ENCODE data around the gene LGMN. TPM values are rescaled to one million over a fixed set of nuclear protein-coding genes. Genes with fewer than 3 reads are reported as not detected.

LGMN gene
- total and polyA plus RNA-seq, 2 experiments from 2014 or later: 60.0 to 83.5 TPM

DNA sequence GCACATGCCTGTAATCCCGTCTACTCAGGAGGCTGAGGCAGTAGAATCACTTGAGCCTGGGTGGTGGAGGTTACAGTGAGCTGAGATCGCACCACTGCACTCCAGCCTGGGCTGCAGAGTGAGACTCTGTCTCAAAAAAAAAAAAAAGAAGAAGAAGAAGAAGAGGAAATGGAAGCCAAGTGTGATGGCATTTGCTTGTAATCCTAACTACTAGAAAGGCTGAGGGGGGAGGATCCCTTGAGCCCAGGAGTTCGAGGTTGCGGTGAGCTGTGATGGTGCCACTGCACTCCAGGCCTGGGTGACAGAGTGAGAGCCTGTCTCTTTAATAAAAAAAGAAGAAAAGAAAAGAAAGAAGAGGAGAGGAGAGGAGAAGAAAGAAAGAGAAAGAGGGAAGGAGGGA lies 52.1 kb downstream of the LGMN start:
- Histone ChIP-seq H2AFZ (no peak overlapping the region), H4K20me1 (replicated peaks; ENCODE audit: insufficient read depth) (no peaks in the 10 kb centered on the region), H3K36me3 (ENCODE audit: insufficient read depth) (no peaks in the 10 kb centered on the region), H3K4me3 (no peak overlapping the region), H3K9me2 (ENCODE audit: insufficient read depth) (no peaks in the 10 kb centered on the region), H3K4me1 (ENCODE audit: insufficient read depth) (no peaks in the 10 kb centered on the region), H3K27ac (ENCODE audit: low read depth) (no peak overlapping the region), H3K27me3 (ENCODE audit: insufficient read depth) (no peaks in the 10 kb centered on the region), H3K4me2 (no peak overlapping the region), H3K79me2 (replicated peaks; ENCODE audit: insufficient read depth) (no peaks in the 10 kb centered on the region), H3F3A (replicated peaks; ENCODE audit: low read depth) (no peaks in the 10 kb centered on the region)
- TF ChIP-seq EZH2 (IDR thresholded peaks at IDR 0.05; ENCODE audit: low read depth, unreplicated experiment): no peak
- Mint-ChIP-seq H3K9me3 (no peaks in the 10 kb centered on the region), H3K4me3 (no peak overlapping the region), H3K27me3 (ENCODE audit: insufficient read depth, low read depth, poor library complexity) (peaks cover 12% of the 10 kb centered on the region), H3K27ac (no peak overlapping the region), H3K36me3 (ENCODE audit: low read depth) (no peaks in the 10 kb centered on the region), H3K4me1 (no peaks in the 10 kb centered on the region)
- ATAC-seq (no peak), DNase-seq (ENCODE audit: low spot score) (no peak)

DNA sequence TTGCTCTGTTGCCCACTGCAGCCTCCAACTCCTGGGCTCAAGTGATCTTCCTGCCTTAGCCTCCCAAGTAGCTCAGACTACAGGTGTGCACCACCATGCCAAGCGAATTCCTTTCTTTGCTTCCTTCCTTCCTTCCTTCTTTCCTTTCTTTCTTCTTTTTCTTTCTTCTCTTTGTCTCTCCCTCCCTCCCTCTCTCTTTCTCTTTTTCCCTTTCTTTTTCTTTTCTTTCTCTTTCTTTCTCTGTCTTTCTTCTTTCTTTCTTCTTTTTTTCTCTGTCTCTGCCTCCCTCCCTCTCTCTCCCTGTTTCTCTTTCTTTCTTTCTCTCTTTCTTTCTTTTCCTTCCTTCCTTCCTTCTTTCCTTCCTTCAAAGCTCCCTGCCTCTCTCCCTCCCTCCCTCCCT lies 52.9 kb downstream of the LGMN start:
- DNase-seq (ENCODE audit: low spot score) (no peak), ATAC-seq (no peak)
- Histone ChIP-seq H3K79me2 (replicated peaks; ENCODE audit: insufficient read depth) (no peaks in the 10 kb centered on the region), H3K27ac (ENCODE audit: low read depth) (no peak overlapping the region), H3K4me3 (no peak overlapping the region), H3K9me2 (ENCODE audit: insufficient read depth) (no peaks in the 10 kb centered on the region), H3K27me3 (ENCODE audit: insufficient read depth) (no peaks in the 10 kb centered on the region), H4K20me1 (replicated peaks; ENCODE audit: insufficient read depth) (no peaks in the 10 kb centered on the region), H3K4me1 (ENCODE audit: insufficient read depth) (no peaks in the 10 kb centered on the region), H3F3A (replicated peaks; ENCODE audit: low read depth) (no peaks in the 10 kb centered on the region), H3K36me3 (ENCODE audit: insufficient read depth) (no peaks in the 10 kb centered on the region), H2AFZ (no peak overlapping the region), H3K4me2 (no peak overlapping the region)
- no peak overlapping the region for H3K27ac Mint-ChIP-seq
- no peaks in the 10 kb centered on the region for H3K9me3 Mint-ChIP-seq
- no peaks in the 10 kb centered on the region for H3K36me3 Mint-ChIP-seq (ENCODE audit: low read depth)
- H3K27me3 Mint-ChIP-seq (ENCODE audit: insufficient read depth, low read depth, poor library complexity): peaks cover 12% of the 10 kb centered on the region
- no peaks in the 10 kb centered on the region for H3K4me1 Mint-ChIP-seq
- TF ChIP-seq POLR2AphosphoS5 (IDR thresholded peaks at IDR 0.05; ENCODE audit: low read depth) (no peak), NANOG (IDR thresholded peaks at IDR 0.05; ENCODE audit: borderline replicate concordance) (no peak), STAT1 (IDR thresholded peaks at IDR 0.05; ENCODE audit: unreplicated experiment) (no peak), JUNB (IDR thresholded peaks at IDR 0.05; ENCODE audit: unreplicated experiment) (no peak)
- TF ChIP-seq, protein P1, sequence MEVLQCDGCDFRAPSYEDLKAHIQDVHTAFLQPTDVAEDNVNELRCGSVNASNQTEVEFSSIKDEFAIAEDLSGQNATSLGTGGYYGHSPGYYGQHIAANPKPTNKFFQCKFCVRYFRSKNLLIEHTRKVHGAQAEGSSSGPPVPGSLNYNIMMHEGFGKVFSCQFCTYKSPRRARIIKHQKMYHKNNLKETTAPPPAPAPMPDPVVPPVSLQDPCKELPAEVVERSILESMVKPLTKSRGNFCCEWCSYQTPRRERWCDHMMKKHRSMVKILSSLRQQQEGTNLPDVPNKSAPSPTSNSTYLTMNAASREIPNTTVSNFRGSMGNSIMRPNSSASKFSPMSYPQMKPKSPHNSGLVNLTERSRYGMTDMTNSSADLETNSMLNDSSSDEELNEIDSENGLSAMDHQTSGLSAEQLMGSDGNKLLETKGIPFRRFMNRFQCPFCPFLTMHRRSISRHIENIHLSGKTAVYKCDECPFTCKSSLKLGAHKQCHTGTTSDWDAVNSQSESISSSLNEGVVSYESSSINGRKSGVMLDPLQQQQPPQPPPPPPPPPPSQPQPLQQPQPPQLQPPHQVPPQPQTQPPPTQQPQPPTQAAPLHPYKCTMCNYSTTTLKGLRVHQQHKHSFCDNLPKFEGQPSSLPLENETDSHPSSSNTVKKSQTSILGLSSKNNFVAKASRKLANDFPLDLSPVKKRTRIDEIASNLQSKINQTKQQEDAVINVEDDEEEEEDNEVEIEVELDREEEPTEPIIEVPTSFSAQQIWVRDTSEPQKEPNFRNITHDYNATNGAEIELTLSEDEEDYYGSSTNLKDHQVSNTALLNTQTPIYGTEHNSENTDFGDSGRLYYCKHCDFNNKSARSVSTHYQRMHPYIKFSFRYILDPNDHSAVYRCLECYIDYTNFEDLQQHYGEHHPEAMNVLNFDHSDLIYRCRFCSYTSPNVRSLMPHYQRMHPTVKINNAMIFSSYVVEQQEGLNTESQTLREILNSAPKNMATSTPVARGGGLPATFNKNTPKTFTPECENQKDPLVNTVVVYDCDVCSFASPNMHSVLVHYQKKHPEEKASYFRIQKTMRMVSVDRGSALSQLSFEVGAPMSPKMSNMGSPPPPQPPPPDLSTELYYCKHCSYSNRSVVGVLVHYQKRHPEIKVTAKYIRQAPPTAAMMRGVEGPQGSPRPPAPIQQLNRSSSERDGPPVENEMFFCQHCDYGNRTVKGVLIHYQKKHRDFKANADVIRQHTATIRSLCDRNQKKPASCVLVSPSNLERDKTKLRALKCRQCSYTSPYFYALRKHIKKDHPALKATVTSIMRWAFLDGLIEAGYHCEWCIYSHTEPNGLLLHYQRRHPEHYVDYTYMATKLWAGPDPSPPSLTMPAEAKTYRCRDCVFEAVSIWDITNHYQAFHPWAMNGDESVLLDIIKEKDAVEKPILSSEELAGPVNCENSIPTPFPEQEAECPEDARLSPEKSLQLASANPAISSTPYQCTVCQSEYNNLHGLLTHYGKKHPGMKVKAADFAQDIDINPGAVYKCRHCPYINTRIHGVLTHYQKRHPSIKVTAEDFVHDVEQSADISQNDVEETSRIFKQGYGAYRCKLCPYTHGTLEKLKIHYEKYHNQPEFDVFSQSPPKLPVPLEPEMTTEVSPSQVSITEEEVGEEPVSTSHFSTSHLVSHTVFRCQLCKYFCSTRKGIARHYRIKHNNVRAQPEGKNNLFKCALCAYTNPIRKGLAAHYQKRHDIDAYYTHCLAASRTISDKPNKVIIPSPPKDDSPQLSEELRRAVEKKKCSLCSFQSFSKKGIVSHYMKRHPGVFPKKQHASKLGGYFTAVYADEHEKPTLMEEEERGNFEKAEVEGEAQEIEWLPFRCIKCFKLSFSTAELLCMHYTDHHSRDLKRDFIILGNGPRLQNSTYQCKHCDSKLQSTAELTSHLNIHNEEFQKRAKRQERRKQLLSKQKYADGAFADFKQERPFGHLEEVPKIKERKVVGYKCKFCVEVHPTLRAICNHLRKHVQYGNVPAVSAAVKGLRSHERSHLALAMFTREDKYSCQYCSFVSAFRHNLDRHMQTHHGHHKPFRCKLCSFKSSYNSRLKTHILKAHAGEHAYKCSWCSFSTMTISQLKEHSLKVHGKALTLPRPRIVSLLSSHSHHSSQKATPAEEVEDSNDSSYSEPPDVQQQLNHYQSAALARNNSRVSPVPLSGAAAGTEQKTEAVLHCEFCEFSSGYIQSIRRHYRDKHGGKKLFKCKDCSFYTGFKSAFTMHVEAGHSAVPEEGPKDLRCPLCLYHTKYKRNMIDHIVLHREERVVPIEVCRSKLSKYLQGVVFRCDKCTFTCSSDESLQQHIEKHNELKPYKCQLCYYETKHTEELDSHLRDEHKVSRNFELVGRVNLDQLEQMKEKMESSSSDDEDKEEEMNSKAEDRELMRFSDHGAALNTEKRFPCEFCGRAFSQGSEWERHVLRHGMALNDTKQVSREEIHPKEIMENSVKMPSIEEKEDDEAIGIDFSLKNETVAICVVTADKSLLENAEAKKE (CRISPR knock-in tag; IDR thresholded peaks at IDR 0.05): no peak
- H3K4me3 Mint-ChIP-seq: no peak overlapping the region

Measured in GM23338 (cell line).